Measurements from ENCODE around the gene CCR6. TPM values are rescaled to one million over a fixed set of nuclear protein-coding genes. Genes with fewer than 3 reads are reported as not detected.

CCR6 gene
- total and polyA plus RNA-seq, 2 of the 13 experiments (the other 11 are each of a cell fraction or from before 2014, with no cell fraction given): 4.5 to 8.7 TPM

DNA sequence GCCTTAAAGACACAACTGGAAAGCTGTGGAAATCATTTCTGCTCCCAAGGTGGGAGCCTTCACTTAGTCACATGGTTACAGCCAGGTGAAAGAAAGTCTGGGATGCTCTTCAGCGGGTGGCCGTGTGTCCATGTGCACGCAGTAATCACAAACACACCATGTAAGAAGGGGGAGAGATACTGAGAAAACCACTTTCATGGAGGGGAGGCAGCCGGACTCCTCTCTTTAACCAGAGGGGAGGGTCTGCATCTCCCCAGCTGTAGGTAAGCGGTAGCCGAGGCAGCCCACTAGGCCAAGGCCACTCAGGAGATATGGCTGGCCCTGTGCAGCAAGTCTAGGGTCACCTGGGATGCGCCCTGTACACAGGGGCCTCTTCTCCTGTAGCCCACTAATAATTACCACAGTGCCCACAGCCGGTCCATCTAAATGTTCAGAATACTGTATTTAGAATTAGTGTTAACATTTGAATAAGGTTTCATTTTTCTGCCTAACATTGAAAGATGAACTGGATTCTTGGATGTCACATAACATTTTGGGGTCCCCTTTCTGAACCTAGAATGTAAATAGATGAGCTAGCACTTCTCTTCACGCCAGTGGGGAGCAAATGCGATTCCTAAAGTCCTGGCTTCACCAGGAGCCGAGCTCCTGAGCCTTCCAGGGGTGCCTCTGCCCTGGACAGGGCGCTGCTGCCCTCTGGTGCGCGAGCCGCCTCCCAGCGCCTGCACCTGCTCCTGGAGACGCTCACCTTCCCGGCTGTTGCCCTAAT, 19.0 kb downstream of the CCR6 start (continued):
- TF ChIP-seq YEATS2 (CRISPR knock-in tag; IDR thresholded peaks at IDR 0.05; ENCODE audit: borderline replicate concordance): peak; percentile 33; the same call in 1 of the 2 replicates
- TF ChIP-seq NFKB2 (CRISPR knock-in tag; IDR thresholded peaks at IDR 0.05; ENCODE audit: borderline replicate concordance): no peak
- TF ChIP-seq TEAD3 (CRISPR knock-in tag; optimal IDR thresholded peaks at IDR 0.05; ENCODE audit: borderline replicate concordance): peak; percentile 58
- TF ChIP-seq, protein P1, sequence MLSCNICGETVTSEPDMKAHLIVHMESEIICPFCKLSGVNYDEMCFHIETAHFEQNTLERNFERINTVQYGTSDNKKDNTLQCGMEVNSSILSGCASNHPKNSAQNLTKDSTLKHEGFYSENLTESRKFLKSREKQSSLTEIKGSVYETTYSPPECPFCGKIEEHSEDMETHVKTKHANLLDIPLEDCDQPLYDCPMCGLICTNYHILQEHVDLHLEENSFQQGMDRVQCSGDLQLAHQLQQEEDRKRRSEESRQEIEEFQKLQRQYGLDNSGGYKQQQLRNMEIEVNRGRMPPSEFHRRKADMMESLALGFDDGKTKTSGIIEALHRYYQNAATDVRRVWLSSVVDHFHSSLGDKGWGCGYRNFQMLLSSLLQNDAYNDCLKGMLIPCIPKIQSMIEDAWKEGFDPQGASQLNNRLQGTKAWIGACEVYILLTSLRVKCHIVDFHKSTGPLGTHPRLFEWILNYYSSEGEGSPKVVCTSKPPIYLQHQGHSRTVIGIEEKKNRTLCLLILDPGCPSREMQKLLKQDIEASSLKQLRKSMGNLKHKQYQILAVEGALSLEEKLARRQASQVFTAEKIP (CRISPR knock-in tag; IDR thresholded peaks at IDR 0.05; ENCODE audit: borderline replicate concordance): no peak
- TF ChIP-seq SP1 (IDR thresholded peaks at IDR 0.05): no peak
- TF ChIP-seq SP1 (CRISPR knock-in tag; IDR thresholded peaks at IDR 0.05): no peak
- no peak; the same call in 1 of the 2 replicates for TF ChIP-seq ZBTB38 (CRISPR knock-in tag; IDR thresholded peaks at IDR 0.05)
- no peak for TF ChIP-seq TARDBP (CRISPR knock-in tag; IDR thresholded peaks at IDR 0.05)
- TF ChIP-seq ZNF317 (CRISPR knock-in tag; IDR thresholded peaks at IDR 0.05): peak; percentile 62; the same call in 1 of the 2 replicates
- TF ChIP-seq TOE1 (CRISPR knock-in tag; IDR thresholded peaks at IDR 0.05): no peak
- TF ChIP-seq BHLHE40 (IDR thresholded peaks at IDR 0.05; ENCODE audit: low read length): no peak
- 0 out of 2 replicates have a peak, but pooled peaks have one; percentile 19 for TF ChIP-seq SIX4 (CRISPR knock-in tag; IDR thresholded peaks at IDR 0.05)
- TF ChIP-seq, protein P2, sequence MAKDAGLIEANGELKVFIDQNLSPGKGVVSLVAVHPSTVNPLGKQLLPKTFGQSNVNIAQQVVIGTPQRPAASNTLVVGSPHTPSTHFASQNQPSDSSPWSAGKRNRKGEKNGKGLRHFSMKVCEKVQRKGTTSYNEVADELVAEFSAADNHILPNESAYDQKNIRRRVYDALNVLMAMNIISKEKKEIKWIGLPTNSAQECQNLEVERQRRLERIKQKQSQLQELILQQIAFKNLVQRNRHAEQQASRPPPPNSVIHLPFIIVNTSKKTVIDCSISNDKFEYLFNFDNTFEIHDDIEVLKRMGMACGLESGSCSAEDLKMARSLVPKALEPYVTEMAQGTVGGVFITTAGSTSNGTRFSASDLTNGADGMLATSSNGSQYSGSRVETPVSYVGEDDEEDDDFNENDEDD (CRISPR knock-in tag; IDR thresholded peaks at IDR 0.05; ENCODE audit: borderline replicate concordance): no peak
- TF ChIP-seq KDM5B (CRISPR knock-in tag; IDR thresholded peaks at IDR 0.05; ENCODE audit: borderline replicate concordance): peak; percentile 75; the same call in 1 of the 2 replicates
- TF ChIP-seq SYNCRIP (IDR thresholded peaks at IDR 0.05; ENCODE audit: insufficient read depth, low read depth, low read length): no peak
- TF ChIP-seq ZNF772 (CRISPR knock-in tag; IDR thresholded peaks at IDR 0.05): 0 out of 2 replicates have a peak, but pooled peaks have one; percentile 47
- no peak for TF ChIP-seq ZBTB7A (CRISPR knock-in tag; IDR thresholded peaks at IDR 0.05)
- no peak for TF ChIP-seq ZNF816 (CRISPR knock-in tag; IDR thresholded peaks at IDR 0.05; ENCODE audit: borderline replicate concordance)
- TF ChIP-seq, protein P3, sequence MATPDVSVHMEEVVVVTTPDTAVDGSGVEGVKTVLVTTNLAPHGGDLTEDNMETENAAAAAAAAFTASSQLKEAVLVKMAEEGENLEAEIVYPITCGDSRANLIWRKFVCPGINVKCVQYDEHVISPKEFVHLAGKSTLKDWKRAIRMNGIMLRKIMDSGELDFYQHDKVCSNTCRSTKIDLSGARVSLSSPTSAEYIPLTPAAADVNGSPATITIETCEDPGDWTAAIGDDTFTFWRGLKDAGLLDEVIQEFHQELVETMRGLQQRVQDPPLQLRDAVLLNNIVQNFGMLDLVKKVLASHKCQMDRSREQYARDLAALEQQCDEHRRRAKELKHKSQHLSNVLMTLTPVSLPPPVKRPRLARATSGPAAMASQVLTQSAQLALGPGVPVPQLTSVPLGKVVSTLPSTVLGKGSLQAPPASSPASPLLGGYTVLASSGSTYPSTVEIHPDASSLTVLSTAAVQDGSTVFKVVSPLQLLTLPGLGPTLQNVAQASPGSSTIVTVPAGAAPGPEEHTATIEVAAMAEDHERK (CRISPR knock-in tag; IDR thresholded peaks at IDR 0.05; ENCODE audit: low read depth): no peak
- TF ChIP-seq ISX (CRISPR knock-in tag; conservative IDR thresholded peaks at IDR 0.05): no peak
- TF ChIP-seq ZSCAN12 (CRISPR knock-in tag; IDR thresholded peaks at IDR 0.05): no peak
- no peak for TF ChIP-seq POLR2A (IDR thresholded peaks at IDR 0.05; ENCODE audit: insufficient read depth in 1 of 2, low read depth in 2 of 2, low read length in 2 of 2)
- TF ChIP-seq ZNF431 (CRISPR knock-in tag; IDR thresholded peaks at IDR 0.05; ENCODE audit: borderline replicate concordance, low read depth): no peak
- TF ChIP-seq, protein P4, sequence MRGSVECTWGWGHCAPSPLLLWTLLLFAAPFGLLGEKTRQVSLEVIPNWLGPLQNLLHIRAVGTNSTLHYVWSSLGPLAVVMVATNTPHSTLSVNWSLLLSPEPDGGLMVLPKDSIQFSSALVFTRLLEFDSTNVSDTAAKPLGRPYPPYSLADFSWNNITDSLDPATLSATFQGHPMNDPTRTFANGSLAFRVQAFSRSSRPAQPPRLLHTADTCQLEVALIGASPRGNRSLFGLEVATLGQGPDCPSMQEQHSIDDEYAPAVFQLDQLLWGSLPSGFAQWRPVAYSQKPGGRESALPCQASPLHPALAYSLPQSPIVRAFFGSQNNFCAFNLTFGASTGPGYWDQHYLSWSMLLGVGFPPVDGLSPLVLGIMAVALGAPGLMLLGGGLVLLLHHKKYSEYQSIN (CRISPR knock-in tag; IDR thresholded peaks at IDR 0.05; ENCODE audit: borderline replicate concordance): no peak
- TF ChIP-seq ISL2 (CRISPR knock-in tag; IDR thresholded peaks at IDR 0.05): peak; percentile 52; the same call in 1 of the 2 replicates
- no peak for TF ChIP-seq ZNF30 (CRISPR knock-in tag; IDR thresholded peaks at IDR 0.05)
- peak; percentile 51 for TF ChIP-seq THAP11 (CRISPR knock-in tag; IDR thresholded peaks at IDR 0.05)

Data from HepG2 (cell line).